ENCODE data around the gene ZEB1.

The ZEB1 gene

DNA sequence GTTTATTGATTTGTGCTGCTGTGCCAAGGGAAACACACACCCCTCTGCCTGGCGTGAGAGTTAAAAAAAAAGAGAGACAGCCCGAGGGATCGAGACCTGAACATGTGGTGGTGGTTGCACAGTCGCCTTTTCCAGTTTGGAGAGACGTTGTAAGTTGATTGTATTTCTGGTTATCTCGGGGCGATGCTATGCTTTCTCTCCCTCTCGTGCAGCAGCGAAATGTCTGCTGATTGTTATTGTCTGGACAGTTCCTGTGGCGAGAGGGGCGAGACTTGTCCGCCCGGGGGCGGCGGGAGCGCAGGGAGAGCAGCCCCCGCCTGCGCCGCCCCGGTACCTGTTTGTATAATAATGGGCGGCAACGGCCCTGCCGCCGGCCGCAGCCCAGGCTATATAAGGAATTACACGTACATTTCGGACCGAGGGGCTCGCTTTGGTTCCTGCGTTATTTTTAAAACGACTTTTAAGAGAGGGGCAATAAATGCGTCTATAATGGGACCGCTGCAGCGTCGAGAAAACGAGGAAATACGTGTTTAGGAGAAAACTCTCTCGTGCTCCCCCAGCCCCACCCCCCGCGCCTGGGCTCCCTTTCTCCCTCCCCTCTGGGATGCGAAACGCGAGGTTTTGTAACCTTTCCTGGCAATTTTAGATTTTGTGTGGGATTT, 1.7 kb downstream of the ZEB1 start:
- Histone ChIP-seq H3K4ac (ENCODE audit: low read length) (no peak overlapping the region), H4K8ac (ENCODE audit: low read depth, low read length) (no peak overlapping the region), H4K91ac (ENCODE audit: low read depth, low read length, poor library complexity) (no peak overlapping the region), H3K36me3 (replicated peaks in 1 of 2; ENCODE audit: control insufficient read depth in 2 of 2, insufficient read depth in 2 of 2, low read length in 2 of 2) (no peaks in the 10 kb centered on the region), H3K14ac (ENCODE audit: low read length) (no peak overlapping the region), H3K4me3 (ENCODE audit: low read length in 2 of 2) (peak overlapping the region; percentile 78 to 100), H3K4me2 (ENCODE audit: insufficient read depth, low read length, poor library complexity, severe bottlenecking) (peak overlapping the region; percentile 55), H2AFZ (ENCODE audit: low read length) (peak overlapping the region; percentile 97), H3K27me3 (ENCODE audit: control insufficient read depth in 3 of 3, insufficient read depth in 3 of 3, low read depth in 1 of 3, low read length in 3 of 3) (no peaks in the 10 kb centered on the region), H2BK12ac (ENCODE audit: low read length) (no peak overlapping the region), H3K4me1 (ENCODE audit: control insufficient read depth in 2 of 2, insufficient read depth in 1 of 2, low read depth in 1 of 2, low read length in 2 of 2) (peaks cover 7 to 8% of the 10 kb centered on the region in 2 donors), H3K27ac (replicated peaks; ENCODE audit: low read length) (peak overlapping the region; percentile 21), H3K23ac (ENCODE audit: low read depth, low read length, poor library complexity) (no peak overlapping the region), H3K18ac (ENCODE audit: low read length) (peak overlapping the region; percentile 99), H2AK5ac (ENCODE audit: low read depth, low read length) (no peak overlapping the region), H3K9me3 (replicated peaks in 1 of 2; ENCODE audit: control insufficient read depth in 2 of 2, insufficient read depth in 1 of 2, low read depth in 1 of 2, low read length in 2 of 2) (no peaks in the 10 kb centered on the region), H2BK15ac (ENCODE audit: low read length) (peak overlapping the region; percentile 13), H2BK120ac (ENCODE audit: low read depth, low read length) (no peak overlapping the region), H2BK5ac (ENCODE audit: low read length) (peak overlapping the region; percentile 94), H3K9ac (ENCODE audit: low read depth, low read length, poor library complexity) (peak overlapping the region; percentile 60), H3K79me1 (ENCODE audit: low read depth, low read length) (peaks cover 7% of the 10 kb centered on the region)
- WGBS, 2 donors (ENCODE audit: extremely low coverage in 2 of 2, insufficient read length in 2 of 2, insufficient replicate concordance in 1 of 2) = no CpG with 5 or more reads among the region's 43 CpGs
- DNase-seq (ENCODE audit: low spot score) = peak; percentile 40

GRCh38 chr10:31321396-31321941, 2.5 kb downstream of the ZEB1 start:
- H3K4me1 ChIP-seq (ENCODE audit: control insufficient read depth in 2 of 2, insufficient read depth in 1 of 2, low read depth in 1 of 2, low read length in 2 of 2) = peaks cover 7 to 8% of the 10 kb centered on the region in 2 donors
- peaks cover 7% of the 10 kb centered on the region for H3K79me1 ChIP-seq (ENCODE audit: low read depth, low read length)
- peak overlapping the region; percentile 34 for H3K4me2 ChIP-seq (ENCODE audit: insufficient read depth, low read length, poor library complexity, severe bottlenecking)
- DNase-seq (ENCODE audit: low spot score) = no peak
- H2BK5ac ChIP-seq (ENCODE audit: low read length) = no peak overlapping the region
- no peak overlapping the region for H3K18ac ChIP-seq (ENCODE audit: low read length)
- H3K9me3 ChIP-seq (replicated peaks in 1 of 2; ENCODE audit: control insufficient read depth in 2 of 2, insufficient read depth in 1 of 2, low read depth in 1 of 2, low read length in 2 of 2) = no peaks in the 10 kb centered on the region
- H3K4me3 ChIP-seq (ENCODE audit: low read length in 2 of 2) = peak overlapping the region in 1 of 2 donors; percentile 78
- no peak overlapping the region for H4K8ac ChIP-seq (ENCODE audit: low read depth, low read length)
- no peak overlapping the region for H2BK120ac ChIP-seq (ENCODE audit: low read depth, low read length)
- H3K36me3 ChIP-seq (replicated peaks in 1 of 2; ENCODE audit: control insufficient read depth in 2 of 2, insufficient read depth in 2 of 2, low read length in 2 of 2) = no peaks in the 10 kb centered on the region
- H2BK12ac ChIP-seq (ENCODE audit: low read length) = no peak overlapping the region
- H2BK15ac ChIP-seq (ENCODE audit: low read length) = no peak overlapping the region
- H2AK5ac ChIP-seq (ENCODE audit: low read depth, low read length) = no peak overlapping the region
- H4K91ac ChIP-seq (ENCODE audit: low read depth, low read length, poor library complexity) = no peak overlapping the region
- no peak overlapping the region for H3K4ac ChIP-seq (ENCODE audit: low read length)
- H3K27me3 ChIP-seq (ENCODE audit: control insufficient read depth in 3 of 3, insufficient read depth in 3 of 3, low read depth in 1 of 3, low read length in 3 of 3) = no peaks in the 10 kb centered on the region
- H3K27ac ChIP-seq (replicated peaks; ENCODE audit: low read length) = no peak overlapping the region
- no peak overlapping the region for H3K23ac ChIP-seq (ENCODE audit: low read depth, low read length, poor library complexity)
- H3K14ac ChIP-seq (ENCODE audit: low read length) = no peak overlapping the region
- no CpG with 5 or more reads among the region's 10 CpGs for WGBS, 2 donors (ENCODE audit: extremely low coverage in 2 of 2, insufficient read length in 2 of 2, insufficient replicate concordance in 1 of 2)
- no peak overlapping the region for H2AFZ ChIP-seq (ENCODE audit: low read length)
- no peak overlapping the region for H3K9ac ChIP-seq (ENCODE audit: low read depth, low read length, poor library complexity)

DNA sequence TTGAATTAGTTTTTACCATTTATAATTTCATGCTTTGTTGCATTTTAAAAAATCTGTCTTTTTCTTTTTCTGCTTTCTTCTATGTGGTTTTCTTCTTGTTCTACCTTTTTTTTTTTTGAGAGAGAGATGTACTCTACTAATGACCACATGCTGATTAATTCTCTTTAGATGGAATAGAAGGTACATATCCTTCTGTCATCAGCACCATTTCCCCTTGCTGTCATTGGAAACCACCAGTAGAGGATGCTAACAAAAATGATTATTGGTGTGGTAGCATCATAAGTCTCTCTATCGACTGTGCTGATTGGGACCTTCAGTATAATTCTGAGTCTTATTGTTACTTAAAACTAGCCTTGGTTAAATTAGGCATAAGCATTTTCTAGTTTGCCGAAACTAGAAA, 3.6 kb downstream of the ZEB1 start:
- no peak overlapping the region for H3K4me3 ChIP-seq (ENCODE audit: low read length in 2 of 2)
- no peak overlapping the region for H4K91ac ChIP-seq (ENCODE audit: low read depth, low read length, poor library complexity)
- no peak overlapping the region for H2BK5ac ChIP-seq (ENCODE audit: low read length)
- H2BK120ac ChIP-seq (ENCODE audit: low read depth, low read length) = no peak overlapping the region
- H2BK15ac ChIP-seq (ENCODE audit: low read length) = no peak overlapping the region
- no peak overlapping the region for H3K23ac ChIP-seq (ENCODE audit: low read depth, low read length, poor library complexity)
- no peak overlapping the region for H3K14ac ChIP-seq (ENCODE audit: low read length)
- WGBS, 2 donors (ENCODE audit: extremely low coverage in 2 of 2, insufficient read length in 2 of 2, insufficient replicate concordance in 1 of 2) = no CpG with 5 or more reads among the region's 2 CpGs
- no peak overlapping the region for H3K4ac ChIP-seq (ENCODE audit: low read length)
- H3K9me3 ChIP-seq (replicated peaks in 1 of 2; ENCODE audit: control insufficient read depth in 2 of 2, insufficient read depth in 1 of 2, low read depth in 1 of 2, low read length in 2 of 2) = no peaks in the 10 kb centered on the region
- H2AFZ ChIP-seq (ENCODE audit: low read length) = no peak overlapping the region
- no peak overlapping the region for H4K8ac ChIP-seq (ENCODE audit: low read depth, low read length)
- DNase-seq (ENCODE audit: low spot score) = no peak
- H3K27me3 ChIP-seq (ENCODE audit: control insufficient read depth in 3 of 3, insufficient read depth in 3 of 3, low read depth in 1 of 3, low read length in 3 of 3) = no peaks in the 10 kb centered on the region
- no peak overlapping the region for H3K18ac ChIP-seq (ENCODE audit: low read length)
- peaks cover 7 to 8% of the 10 kb centered on the region in 2 donors for H3K4me1 ChIP-seq (ENCODE audit: control insufficient read depth in 2 of 2, insufficient read depth in 1 of 2, low read depth in 1 of 2, low read length in 2 of 2)
- H2BK12ac ChIP-seq (ENCODE audit: low read length) = no peak overlapping the region
- H2AK5ac ChIP-seq (ENCODE audit: low read depth, low read length) = no peak overlapping the region
- no peaks in the 10 kb centered on the region for H3K36me3 ChIP-seq (replicated peaks in 1 of 2; ENCODE audit: control insufficient read depth in 2 of 2, insufficient read depth in 2 of 2, low read length in 2 of 2)
- peaks cover 7% of the 10 kb centered on the region for H3K79me1 ChIP-seq (ENCODE audit: low read depth, low read length)
- no peak overlapping the region for H3K27ac ChIP-seq (replicated peaks; ENCODE audit: low read length)
- H3K4me2 ChIP-seq (ENCODE audit: insufficient read depth, low read length, poor library complexity, severe bottlenecking) = no peak overlapping the region
- H3K9ac ChIP-seq (ENCODE audit: low read depth, low read length, poor library complexity) = no peak overlapping the region

DNA sequence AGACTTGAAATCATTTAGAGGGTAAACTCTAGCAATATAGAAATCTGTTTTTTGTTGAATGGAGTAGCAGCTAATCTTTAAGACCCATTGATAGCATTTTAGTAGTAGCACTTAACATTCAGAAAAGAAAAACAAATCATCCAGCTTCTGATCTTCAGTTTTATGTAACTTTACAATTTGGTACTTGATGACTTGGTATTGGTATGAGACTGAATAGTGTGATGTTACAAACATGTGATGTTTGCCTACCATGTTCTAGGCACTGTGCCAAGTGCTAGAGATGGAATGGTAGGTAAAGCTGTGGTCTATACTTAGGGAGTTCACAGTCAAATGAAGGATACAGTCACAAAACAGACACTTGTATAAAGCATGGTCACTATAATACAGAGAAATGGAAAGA, 21.3 kb downstream of the ZEB1 start:
- H2BK15ac ChIP-seq (ENCODE audit: low read length) = no peak overlapping the region
- no peaks in the 10 kb centered on the region for H3K27me3 ChIP-seq (ENCODE audit: control insufficient read depth in 3 of 3, insufficient read depth in 3 of 3, low read depth in 1 of 3, low read length in 3 of 3)
- no peak overlapping the region for H3K27ac ChIP-seq (replicated peaks; ENCODE audit: low read length)
- H2BK5ac ChIP-seq (ENCODE audit: low read length) = no peak overlapping the region
- H3K36me3 ChIP-seq (replicated peaks in 1 of 2; ENCODE audit: control insufficient read depth in 2 of 2, insufficient read depth in 2 of 2, low read length in 2 of 2) = no peaks in the 10 kb centered on the region
- H2AK5ac ChIP-seq (ENCODE audit: low read depth, low read length) = no peak overlapping the region
- no peak overlapping the region for H2AFZ ChIP-seq (ENCODE audit: low read length)
- H3K79me1 ChIP-seq (ENCODE audit: low read depth, low read length) = no peaks in the 10 kb centered on the region
- H3K4me1 ChIP-seq (ENCODE audit: control insufficient read depth in 2 of 2, insufficient read depth in 1 of 2, low read depth in 1 of 2, low read length in 2 of 2) = peaks cover 5 to 10% of the 10 kb centered on the region in 2 donors
- no peak overlapping the region for H4K91ac ChIP-seq (ENCODE audit: low read depth, low read length, poor library complexity)
- H3K4me2 ChIP-seq (ENCODE audit: insufficient read depth, low read length, poor library complexity, severe bottlenecking) = no peak overlapping the region
- DNase-seq (ENCODE audit: low spot score) = no peak
- H3K9ac ChIP-seq (ENCODE audit: low read depth, low read length, poor library complexity) = no peak overlapping the region
- no peak overlapping the region for H3K4ac ChIP-seq (ENCODE audit: low read length)
- no peak overlapping the region for H3K14ac ChIP-seq (ENCODE audit: low read length)
- no peak overlapping the region for H2BK12ac ChIP-seq (ENCODE audit: low read length)
- H3K23ac ChIP-seq (ENCODE audit: low read depth, low read length, poor library complexity) = no peak overlapping the region
- no peak overlapping the region for H2BK120ac ChIP-seq (ENCODE audit: low read depth, low read length)
- H3K4me3 ChIP-seq (ENCODE audit: low read length in 2 of 2) = no peak overlapping the region
- H4K8ac ChIP-seq (ENCODE audit: low read depth, low read length) = no peak overlapping the region
- H3K18ac ChIP-seq (ENCODE audit: low read length) = no peak overlapping the region
- H3K9me3 ChIP-seq (replicated peaks in 1 of 2; ENCODE audit: control insufficient read depth in 2 of 2, insufficient read depth in 1 of 2, low read depth in 1 of 2, low read length in 2 of 2) = no peaks in the 10 kb centered on the region
